GM12891 (cell line): ENCODE results near the gene KSR1.

Experiments used
- PAX5 ChIP-seq: IDR thresholded peaks from 2 replicates; pipeline ENCODE4 v1.6.1; 2011; ENCODE audit warnings: low read length, moderate library complexity, mild to moderate bottlenecking; ENCODE audit not compliant: insufficient read depth, severe bottlenecking
- POLR2A ChIP-seq: IDR thresholded peaks from 2 replicates; pipeline ENCODE4 v1.6.1; 2011; ENCODE audit warnings: low read depth, low read length, control low read depth
- POLR2AphosphoS5 ChIP-seq: IDR thresholded peaks from 2 replicates; pipeline ENCODE4 v1.6.1; 2011; ENCODE audit warnings: low read depth, low read length, control low read depth
- POU2F2 ChIP-seq: IDR thresholded peaks from 2 replicates; pipeline ENCODE4 v1.6.1; 2011; ENCODE audit warnings: low read depth, mild to moderate bottlenecking, control low read depth, low read length, moderate library complexity
- SPI1 ChIP-seq: IDR thresholded peaks from 2 replicates; pipeline ENCODE4 v1.6.1; 2011; ENCODE audit warnings: low read depth, low read length, control low read depth
- TAF1 ChIP-seq: IDR thresholded peaks from 2 replicates; pipeline ENCODE4 v1.6.1; 2011; ENCODE audit warnings: low read depth, low read length, control low read depth

DNA sequence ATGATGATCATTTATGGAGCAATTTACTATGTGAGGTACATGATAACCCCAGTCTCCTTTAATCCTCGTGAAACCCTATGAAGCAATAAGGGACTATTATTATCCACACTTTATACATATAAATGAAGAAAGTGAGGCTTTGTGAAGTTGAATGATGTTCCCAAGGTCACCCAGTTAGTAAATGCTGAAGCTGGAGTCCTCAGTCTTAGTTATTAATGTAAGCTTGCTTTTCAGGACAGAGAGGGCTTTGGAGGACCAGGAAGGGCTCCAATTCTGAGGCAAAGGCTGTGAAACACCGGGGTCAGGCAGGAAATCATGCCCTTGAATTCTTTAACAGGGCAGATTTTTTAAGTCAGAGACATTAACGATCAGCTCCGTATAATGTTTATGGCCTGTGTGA, 36.8 kb downstream of the KSR1 start:
- TF ChIP-seq POLR2A (no peak), POLR2AphosphoS5 (no peak), TAF1 (no peak), SPI1 (no peak), PAX5 (no peak), POU2F2 (no peak)
